ENCODE measurements around the gene CNIH1.

The CNIH1 gene

GRCh38 chr14:54440873-54441868 is at the start of gene CNIH1:
Gene CNIH1, minus strand, starts transcription at chr14:54441374. Its CDS starts 47 bp downstream, at chr14:54441327.
- peak; percentile 90 for DNase-seq

DNA sequence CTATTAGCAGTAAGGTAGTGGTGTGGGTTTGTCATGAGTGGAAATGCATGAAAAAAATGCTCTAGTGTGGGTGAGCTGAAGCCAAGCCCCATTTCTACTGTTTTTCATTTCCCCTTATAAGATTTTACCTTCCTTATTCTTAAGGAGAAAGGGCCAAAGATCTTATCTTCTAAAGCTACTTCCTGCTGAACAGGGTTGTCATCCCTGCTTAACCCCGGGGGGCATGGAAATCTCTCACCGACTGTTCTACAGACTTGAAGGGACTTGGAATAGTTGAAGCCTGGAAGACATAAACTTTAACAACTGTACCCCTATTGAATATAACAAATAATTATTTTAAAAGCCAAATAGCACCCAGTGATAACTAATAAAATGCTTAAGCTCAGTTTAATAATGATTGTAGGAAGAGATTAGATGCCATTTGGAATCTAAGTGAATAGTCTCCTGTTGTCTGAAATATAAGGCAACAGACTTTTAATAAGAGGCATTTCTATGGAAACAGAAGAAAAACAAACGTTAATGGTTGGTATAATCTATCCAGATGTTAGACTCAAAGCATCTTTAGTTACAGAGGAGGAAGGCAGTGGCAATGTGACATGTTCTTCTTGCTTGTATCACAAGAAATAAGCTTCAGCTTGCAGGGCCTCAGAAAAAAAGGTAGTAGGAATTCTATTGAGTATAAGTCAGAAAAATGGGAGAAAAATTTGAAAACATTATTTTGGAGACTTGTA is 49.4 kb upstream of the CNIH1 start:
- no peak for DNase-seq

DNA sequence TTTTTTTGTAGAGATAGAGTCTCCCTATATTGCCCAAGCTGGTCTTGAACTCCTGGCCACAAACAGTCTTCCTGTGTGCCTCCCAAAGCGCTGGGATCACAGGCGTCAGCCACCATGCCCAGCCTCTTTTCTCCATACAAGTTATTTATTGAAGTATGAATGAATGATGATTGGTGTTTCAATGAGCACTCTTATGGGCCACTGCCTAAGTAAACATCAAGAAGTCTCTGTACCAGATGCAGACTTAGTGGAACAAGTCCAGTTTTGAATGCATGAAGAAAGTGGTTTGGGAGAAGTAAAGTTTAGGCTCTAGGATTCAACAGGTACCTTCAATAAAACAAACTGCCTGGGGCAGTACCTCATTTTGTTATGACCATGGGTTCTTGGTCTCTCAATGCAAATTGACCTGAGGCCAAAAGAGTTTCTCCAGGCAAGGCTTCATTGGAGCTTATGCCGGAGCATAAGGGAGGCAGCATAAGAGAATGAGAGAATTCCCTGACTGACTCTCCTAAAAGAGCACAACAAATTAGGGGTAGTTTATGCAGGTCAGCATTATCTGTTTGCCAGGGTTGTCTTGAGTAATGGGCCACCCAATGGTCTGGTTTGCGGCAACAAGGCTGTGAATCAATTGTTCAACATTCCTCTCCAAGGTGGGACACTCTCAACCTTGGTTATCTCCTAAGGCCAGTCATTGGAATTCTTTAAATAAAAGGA is 48.7 kb upstream of the CNIH1 start:
- DNase-seq, result no peak

DNA sequence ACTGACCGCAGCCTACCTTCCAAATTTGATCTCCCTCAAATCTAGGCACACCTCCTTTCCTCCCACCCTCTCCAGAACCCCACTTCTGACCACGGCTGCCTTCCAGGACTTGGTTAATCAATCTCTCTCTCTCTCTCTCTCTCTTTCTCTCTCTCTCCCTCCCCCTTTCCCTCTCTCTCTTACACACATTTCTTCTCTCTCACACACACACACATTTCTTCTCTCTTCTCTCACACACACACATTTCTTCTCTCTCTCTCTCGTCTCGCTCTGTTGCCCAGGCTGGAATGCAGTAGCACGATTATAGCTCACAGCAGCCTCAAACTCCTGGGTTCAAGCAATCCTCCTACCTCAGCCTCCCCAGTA is 48.1 kb upstream of the CNIH1 start:
- DNase-seq, result no peak

GRCh38 chr14:54488646-54489317 is 47.6 kb upstream of the CNIH1 start, which contains the start of gene GMFB:
Gene GMFB, minus strand, starts transcription at chr14:54488980. Its CDS starts 53 bp downstream, at chr14:54488927.
- peak; percentile 87 for DNase-seq

DNA sequence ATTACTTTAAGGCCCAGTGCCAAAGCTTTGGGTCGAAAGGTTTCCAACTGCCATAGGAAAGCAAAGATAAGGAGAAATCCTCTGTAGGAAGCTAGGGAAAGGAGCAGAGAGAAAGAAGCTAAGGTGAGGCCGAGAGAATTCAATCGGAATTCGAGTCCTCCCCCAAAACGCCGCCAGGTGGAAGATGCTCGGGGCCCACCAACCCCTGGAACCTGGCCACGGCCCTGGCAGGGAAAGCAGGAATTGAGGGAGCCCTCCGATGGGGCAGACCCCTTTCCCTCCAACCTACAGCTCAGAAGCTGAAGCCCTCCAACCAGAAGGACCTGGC is 47.1 kb upstream of the CNIH1 start:
- DNase-seq, result no peak

- DNase-seq, result no peak
These were observed 46.6 kb upstream of the CNIH1 start for GRCh38 chr14:54487771-54488170.

DNA sequence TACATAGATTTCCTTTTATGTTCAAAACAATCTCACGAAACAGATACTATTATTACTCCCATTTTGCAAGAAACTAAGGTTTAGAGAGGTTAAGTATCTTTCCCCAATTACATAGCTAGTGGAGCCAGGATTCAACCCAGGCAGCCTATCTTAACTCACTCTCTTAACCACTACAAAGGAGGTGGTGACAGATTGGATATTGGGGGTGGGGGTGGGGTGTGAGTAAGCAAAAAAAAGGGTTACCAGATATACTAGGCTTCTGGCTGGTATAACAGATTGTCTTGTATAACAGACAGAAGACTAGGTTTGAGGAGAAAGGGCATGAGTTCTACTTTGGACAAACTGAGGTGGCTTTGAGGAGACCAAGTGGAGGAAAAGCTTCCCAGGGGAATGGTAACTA is 45.5 kb upstream of the CNIH1 start:
- DNase-seq, result peak; percentile 4

DNA sequence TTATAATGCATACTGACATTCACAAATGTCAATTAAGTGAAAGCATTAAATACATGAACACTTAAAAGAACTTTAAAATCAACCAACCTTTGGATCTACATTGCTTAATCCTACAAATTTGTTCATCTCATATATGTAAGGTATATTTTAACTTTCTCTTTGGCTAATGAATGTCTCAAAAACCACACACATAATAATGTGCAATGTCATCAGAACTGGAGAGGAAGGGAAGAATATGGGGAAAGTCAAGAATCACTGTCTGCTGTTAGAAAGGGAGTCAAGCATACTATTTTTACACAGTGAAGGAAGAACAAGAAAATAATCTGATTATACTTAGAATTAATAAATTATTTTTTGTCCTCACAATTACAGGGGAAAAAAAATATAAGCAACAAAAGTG is 42.7 kb upstream of the CNIH1 start:
- DNase-seq, result no peak

DNA sequence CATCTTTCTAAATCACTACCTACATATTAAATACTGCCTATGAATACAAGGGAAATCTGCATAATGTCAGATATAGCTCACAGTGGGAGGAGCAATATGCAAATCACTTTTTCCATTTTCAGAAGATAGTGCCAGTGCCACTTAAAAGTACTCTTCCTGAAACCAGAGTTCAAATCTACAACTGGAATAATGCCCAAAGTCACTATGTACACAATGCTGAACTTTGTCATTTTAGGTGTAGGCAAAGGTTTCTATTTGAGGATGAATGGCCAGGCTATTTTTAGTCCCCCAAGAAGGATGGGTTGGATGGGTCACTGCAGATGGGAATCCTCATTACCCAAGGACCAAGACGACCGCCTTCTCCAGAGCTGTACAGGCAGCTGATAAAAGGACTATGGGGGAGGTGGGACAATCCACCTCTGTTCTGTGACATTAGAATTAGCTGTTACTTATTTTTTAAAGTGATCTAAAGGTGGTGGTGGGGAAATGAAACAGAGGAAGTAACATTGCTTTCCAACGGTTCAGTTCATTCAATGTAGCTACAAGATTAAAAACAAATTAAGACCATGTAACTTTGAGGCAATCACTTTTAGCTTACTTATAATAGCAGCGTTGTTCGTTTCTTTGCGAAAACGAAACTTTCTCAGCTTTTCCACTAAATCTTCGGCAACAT is 42.0 kb upstream of the CNIH1 start:
- no peak for DNase-seq

DNA sequence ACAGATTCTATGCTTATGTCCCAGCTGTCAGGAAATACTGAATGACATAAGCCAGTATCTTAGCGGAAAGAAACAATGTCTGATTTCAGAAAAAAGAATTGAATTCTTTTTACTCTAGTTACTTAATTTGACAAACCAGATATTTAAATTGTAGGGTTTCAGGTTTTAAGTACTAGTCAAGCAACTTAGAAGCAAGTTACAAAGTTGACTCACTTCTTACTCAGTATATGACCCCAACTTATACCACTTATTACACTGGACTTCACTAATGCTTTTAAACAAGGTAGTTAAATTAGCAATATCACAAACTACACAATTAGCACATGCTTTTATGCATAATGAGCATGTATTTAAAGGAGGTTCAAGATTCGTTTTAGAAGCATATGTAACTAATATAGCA is 40.5 kb upstream of the CNIH1 start:
- DNase-seq, result no peak

DNA sequence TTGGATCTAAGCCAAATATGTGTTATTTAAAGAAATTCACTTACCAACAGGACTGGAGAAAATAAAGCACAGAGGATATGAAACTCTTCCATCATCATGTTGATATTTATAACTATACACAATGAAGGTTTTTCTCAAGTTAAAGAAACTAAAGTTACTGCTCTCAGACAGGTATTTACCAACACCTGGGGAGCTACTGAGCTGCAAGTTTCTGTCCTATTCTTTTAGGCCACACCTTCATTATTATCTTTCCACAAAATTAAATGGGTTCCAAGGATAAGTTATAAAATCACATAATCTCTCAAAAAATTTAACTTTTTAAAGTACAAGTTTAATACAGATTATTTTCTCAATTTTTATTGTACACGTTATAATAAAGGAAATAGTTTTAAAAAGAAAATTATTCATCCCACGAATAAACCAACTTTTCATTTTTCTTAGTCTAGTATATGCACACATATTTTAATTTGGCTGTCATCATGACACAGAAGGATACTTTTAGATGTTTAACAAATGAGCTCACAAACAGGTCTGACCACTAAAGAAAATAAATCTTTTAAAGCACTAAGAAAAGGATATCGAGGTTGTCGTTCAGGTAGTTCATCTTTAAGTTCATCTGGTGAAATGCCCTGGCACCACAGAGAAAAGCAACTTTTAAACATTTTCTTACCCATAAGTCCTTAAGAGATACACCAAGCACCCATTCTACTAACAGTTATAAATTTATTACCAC is 39.8 kb upstream of the CNIH1 start:
- no peak for DNase-seq

GRCh38 chr14:54478636-54479215 is 37.6 kb upstream of the CNIH1 start:
- DNase-seq, result no peak

DNA sequence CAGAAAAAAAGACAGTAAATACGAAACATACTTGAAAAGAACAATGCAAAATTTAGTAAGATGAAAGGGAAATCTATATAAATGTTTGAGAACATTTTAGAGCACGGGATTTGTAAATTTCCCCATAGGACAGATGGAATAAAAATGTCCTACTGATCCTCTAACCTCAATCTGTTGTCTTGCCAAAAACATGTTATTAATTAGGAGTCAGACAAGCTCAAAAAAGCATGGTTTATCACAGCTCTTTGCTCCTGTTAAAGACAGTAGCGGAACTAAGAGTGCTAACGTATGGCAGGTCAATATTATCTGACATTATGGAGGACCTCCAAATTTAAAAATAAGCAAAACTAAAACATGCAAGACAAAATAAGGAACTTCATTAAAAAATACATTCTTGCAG is 34.7 kb upstream of the CNIH1 start:
- no peak for DNase-seq

DNA sequence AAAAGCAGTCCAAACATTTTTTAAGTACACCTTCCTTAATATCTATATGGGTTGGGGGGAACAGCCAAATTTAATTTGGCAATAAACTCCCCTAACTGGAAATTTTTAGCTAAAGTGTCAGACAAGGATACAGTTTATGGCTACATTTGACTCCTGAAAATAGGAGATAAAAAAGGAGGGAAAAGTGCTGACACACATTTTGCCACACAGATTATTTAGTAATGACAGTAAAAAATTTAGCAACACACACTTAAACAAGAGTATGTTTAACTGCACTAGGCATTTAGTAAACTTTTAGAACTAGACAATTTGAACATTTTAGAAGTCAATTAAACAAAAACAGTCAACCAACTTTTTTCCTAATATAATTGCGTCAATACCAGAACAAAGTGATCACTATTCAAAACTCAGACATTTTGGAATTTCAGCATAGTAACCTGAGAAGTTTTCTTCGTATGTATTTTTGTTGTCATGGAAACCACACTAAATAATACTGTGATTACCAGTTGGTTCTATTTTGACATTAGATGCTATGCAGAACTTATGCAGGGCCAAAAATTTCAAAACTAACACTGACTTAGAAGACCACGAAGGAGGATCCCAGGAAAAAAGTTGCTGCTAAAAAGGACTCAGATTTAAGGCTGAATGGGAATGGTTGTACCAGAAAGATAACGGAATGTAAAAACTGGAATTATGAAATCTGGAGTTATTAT is 34.2 kb upstream of the CNIH1 start:
- no peak for DNase-seq

- DNase-seq, result no peak
These were observed 33.1 kb upstream of the CNIH1 start for GRCh38 chr14:54474232-54474793.

DNA sequence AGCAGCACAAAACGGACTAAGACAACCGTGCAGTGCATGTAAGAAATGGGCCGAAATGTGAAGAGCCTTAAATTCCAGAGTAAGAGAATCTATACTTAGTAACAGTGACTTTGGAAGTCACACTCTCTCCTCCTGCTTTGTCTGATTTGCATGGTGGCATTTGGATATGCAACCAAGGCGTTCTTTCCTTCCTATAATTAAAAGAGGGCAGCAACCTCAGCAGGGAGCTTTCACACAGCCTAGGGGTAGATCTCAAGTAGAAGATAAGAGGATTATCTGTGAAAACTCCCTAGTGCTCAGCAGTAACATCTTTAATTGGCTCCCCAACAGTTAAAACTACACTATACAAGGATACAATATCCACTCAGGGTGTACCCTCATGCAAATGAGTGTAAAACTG is 31.1 kb upstream of the CNIH1 start:
- no peak for DNase-seq

GRCh38 chr14:54471641-54472040 is 30.5 kb upstream of the CNIH1 start:
- no peak for DNase-seq

DNA sequence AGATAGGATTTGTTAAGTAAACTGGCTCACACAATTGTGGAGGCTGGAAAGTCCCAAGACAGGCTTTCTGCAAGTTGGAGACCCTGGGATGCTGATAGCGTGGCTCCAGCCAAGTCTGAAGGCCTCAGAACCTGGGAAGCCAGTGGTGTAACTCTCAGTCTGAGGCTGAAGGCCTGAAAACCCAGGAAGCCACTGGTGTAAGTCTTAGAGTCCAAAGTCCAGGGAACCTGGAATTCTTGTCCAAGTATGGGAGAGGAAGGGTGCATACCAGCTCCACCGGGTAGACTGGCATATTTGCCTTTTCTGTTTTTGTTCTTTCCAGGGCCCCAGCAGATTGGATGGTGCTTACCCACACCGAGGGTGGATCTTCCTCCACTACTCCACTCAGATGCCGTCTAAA is 29.5 kb upstream of the CNIH1 start:
- no peak for DNase-seq

DNA sequence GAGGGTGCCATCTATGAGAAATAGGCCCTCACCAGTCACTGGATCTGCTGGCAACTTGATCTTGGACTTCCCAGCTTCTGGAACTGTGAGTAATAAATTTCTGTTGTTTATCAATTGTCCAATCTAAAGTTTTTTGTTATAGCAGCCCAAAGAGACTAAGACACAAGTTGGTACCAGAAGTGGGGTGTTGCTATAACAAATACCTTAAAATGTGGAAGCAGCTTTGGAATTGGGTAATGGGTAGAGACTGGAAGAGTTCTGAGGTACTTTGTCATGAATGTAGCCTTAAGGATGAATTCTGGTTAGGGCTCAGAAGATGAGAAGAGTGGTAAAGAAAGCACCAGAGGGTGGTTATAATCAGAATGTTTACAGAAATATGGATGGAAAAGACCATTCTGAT is 26.1 kb upstream of the CNIH1 start:
- no peak for DNase-seq
